Adrenal gland (tissue), 5 donors: Measurements from ENCODE around the gene OPN1MW3.
"Not testable (repeated sequence)": the region's sequence is repeated elsewhere in the genome, so short reads cannot be mapped to it uniquely, and the experiment has no call there.

Experiments used
- POLR2A ChIP-seq, 2 donors: fragments of 450-650 bp; IDR thresholded peaks; one replicate each; pipeline ENCODE4 v1.6.1; 2017; ENCODE audit warnings: antibody characterized with exemption in 2 of 2, mild to moderate bottlenecking in 2 of 2, moderate library complexity in 1 of 2
- TF ChIP-seq, protein P1 (sequence below), 6 experiments: fragments of 450-650 bp in 4 of 6; fragments of 200-600 bp in 2 of 6; sonication (generic) in 1 of 6; IDR thresholded peaks; 1 replicate in 5 of 6; 2 replicates in 1 of 6; pipeline versions ENCODE4 v1.5.1 to v1.8.0; 2016 to 2021; ENCODE audit warnings: antibody characterized with exemption in 6 of 6, mild to moderate bottlenecking in 2 of 6, moderate library complexity in 1 of 6
- donor health status: DM: no; HTN: no; CAD: no.

DNA sequence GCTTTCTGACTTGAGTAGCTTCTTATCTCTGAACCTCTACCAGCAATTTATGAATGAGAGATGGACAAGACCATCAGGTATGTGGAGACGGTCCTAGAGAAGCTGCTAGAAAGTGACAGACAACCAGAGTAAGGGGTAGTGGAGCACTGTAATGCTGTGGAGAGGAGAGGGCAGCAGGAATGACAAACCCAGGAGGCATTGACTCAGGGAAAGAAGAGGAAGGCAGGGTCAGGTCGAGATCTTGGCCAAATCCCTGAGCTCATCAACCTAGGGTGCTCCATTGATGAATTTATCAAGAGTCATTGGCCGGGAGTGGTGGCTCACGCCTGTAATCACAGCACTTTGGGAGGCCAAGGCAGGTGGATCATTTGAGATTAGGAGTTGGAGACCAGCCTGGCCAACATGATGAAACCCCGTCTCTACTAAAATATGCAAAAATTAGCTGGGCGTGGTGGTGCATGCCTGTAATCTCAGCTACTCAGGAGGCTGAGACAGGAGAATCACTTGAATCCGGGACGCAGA lies 17.3 kb upstream of the OPN1MW3 start:
- TF ChIP-seq, protein P1, sequence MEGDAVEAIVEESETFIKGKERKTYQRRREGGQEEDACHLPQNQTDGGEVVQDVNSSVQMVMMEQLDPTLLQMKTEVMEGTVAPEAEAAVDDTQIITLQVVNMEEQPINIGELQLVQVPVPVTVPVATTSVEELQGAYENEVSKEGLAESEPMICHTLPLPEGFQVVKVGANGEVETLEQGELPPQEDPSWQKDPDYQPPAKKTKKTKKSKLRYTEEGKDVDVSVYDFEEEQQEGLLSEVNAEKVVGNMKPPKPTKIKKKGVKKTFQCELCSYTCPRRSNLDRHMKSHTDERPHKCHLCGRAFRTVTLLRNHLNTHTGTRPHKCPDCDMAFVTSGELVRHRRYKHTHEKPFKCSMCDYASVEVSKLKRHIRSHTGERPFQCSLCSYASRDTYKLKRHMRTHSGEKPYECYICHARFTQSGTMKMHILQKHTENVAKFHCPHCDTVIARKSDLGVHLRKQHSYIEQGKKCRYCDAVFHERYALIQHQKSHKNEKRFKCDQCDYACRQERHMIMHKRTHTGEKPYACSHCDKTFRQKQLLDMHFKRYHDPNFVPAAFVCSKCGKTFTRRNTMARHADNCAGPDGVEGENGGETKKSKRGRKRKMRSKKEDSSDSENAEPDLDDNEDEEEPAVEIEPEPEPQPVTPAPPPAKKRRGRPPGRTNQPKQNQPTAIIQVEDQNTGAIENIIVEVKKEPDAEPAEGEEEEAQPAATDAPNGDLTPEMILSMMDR (IDR thresholded peaks at IDR 0.05), result not testable (repeated sequence)
- TF ChIP-seq POLR2A (IDR thresholded peaks at IDR 0.05), result not testable (repeated sequence)
